Sciatic nerve (tissue), 2 donors: ENCODE results near the gene IL17RE. TPM values are rescaled to one million over a fixed set of nuclear protein-coding genes. Genes with fewer than 3 reads are reported as not detected.
"Not testable (repeated sequence)": the region's sequence is repeated elsewhere in the genome, so short reads cannot be mapped to it uniquely, and the experiment has no call there.

ENCODE experiments used
- ATAC-seq: fragments of 200-7000 bp; cut with Tn5 transposase; one replicate; pipeline ENCODE4 v1.9.1; 2020; ENCODE audit warnings: mild to moderate bottlenecking, moderate library complexity
- DNase-seq: peaks from one replicate; pipeline ENCODE4 v3.0.0-alpha.2; 2020; ENCODE audit warnings: low spot score
- intact Hi-C: fragments of 100-400 bp; cut with DNase I; formaldehyde crosslinking; loops from one replicate; pipeline ENCODE4 v1.14.2; 2022
- total RNA-seq: library from RNA; stranded (reverse); fragmentation: NEBNext Ultra II Directional; extraction: Animal tissue kit (Norgen Biotek cat#: 25700); gene quantifications from one replicate; pipeline ENCODE4 v1.2.1, GENCODE V29; 2021
- donor health status: DM: no; HTN: no; CAD: no.
- donor health status: DM: no; HTN: no; CAD: no.

The IL17RE gene
- 5.3 TPM for total RNA-seq

GRCh38 chr3:9902372-9903237 is at the start of gene IL17RE:
IL17RE (plus strand) TSS chr3:9902848; CDS start chr3:9902933, 85 bp downstream.
- DNase-seq (no peak), ATAC-seq (peak; percentile 45)
- intact Hi-C loops, result no loop called here

GRCh38 chr3:9854291-9854940 is 48.2 kb upstream of the IL17RE start:
- intact Hi-C loops, ATAC-seq, DNase-seq: not testable (repeated sequence)

- no peak for DNase-seq
- no peak for ATAC-seq
- intact Hi-C loops, result no loop called here
These were observed 47.1 kb upstream of the IL17RE start for GRCh38 chr3:9855594-9855993.

GRCh38 chr3:9859530-9860025 is 43.1 kb upstream of the IL17RE start:
- no peak for DNase-seq
- intact Hi-C loops, result no loop called here
- no peak for ATAC-seq

- intact Hi-C loops, result no loop called here
- DNase-seq (no peak), ATAC-seq (no peak)
These were observed 41.4 kb upstream of the IL17RE start for GRCh38 chr3:9861201-9861600.

- DNase-seq, result no peak
- intact Hi-C loops, result no loop called here
- ATAC-seq, result no peak
These were observed 41.0 kb upstream of the IL17RE start for GRCh38 chr3:9861626-9862130.

GRCh38 chr3:9862391-9863057 is 40.1 kb upstream of the IL17RE start:
- intact Hi-C loops, result no loop called here
- DNase-seq (peak; percentile 80), ATAC-seq (peak; percentile 80)

- intact Hi-C loops, result no loop called here
- ATAC-seq (peak; percentile 11), DNase-seq (no peak)
These were observed 39.4 kb upstream of the IL17RE start for GRCh38 chr3:9863058-9863772.

- peak; percentile 85 for DNase-seq
- ATAC-seq, result peak; percentile 80
- intact Hi-C loops, result no loop called here
These were observed 38.3 kb upstream of the IL17RE start for GRCh38 chr3:9864200-9864927.

- intact Hi-C loops, DNase-seq, ATAC-seq: not testable (repeated sequence)
These were observed 37.5 kb upstream of the IL17RE start for GRCh38 chr3:9865125-9865637.

- intact Hi-C loops, result no loop called here
- ATAC-seq (no peak), DNase-seq (no peak)
These were observed 36.0 kb upstream of the IL17RE start for GRCh38 chr3:9866639-9867038.

- ATAC-seq, result no peak
- intact Hi-C loops, result no loop called here
- no peak for DNase-seq
These were observed 35.5 kb upstream of the IL17RE start for GRCh38 chr3:9867106-9867505.

- intact Hi-C loops, result no loop called here
- ATAC-seq, result no peak
These were observed 32.7 kb upstream of the IL17RE start for GRCh38 chr3:9869955-9870354.

GRCh38 chr3:9870978-9871377 is 31.7 kb upstream of the IL17RE start:
- DNase-seq, result no peak
- ATAC-seq, result no peak
- intact Hi-C loops, result no loop called here

More at GRCh38 chr3:9869955-9870354, 32.7 kb upstream of the IL17RE start:
- DNase-seq, result no peak

- intact Hi-C loops, ATAC-seq: not testable (repeated sequence)
These were observed 30.6 kb upstream of the IL17RE start for GRCh38 chr3:9872067-9872466.

GRCh38 chr3:9875448-9875847 is 27.2 kb upstream of the IL17RE start:
- DNase-seq (no peak), ATAC-seq (no peak)
- intact Hi-C loops, result no loop called here

More at GRCh38 chr3:9872067-9872466, 30.6 kb upstream of the IL17RE start:
- DNase-seq, result not testable (repeated sequence)

GRCh38 chr3:9876255-9876654 is 26.4 kb upstream of the IL17RE start:
- not testable (repeated sequence) for DNase-seq, ATAC-seq
- intact Hi-C loops, result loop anchor here (2.0 kb wide), 1 partner anchor 37 kb away; no protein-coding TSS in a partner anchor

- DNase-seq (no peak), ATAC-seq (no peak)
- intact Hi-C loops, result loop anchor here (2.0 kb wide), 1 partner anchor 38 kb away; no protein-coding TSS in a partner anchor
These were observed 25.7 kb upstream of the IL17RE start for GRCh38 chr3:9876991-9877390.
